HG02840 (cell line): Measurements from ENCODE around the gene CFDP1.

Experiments
- ATAC-seq: cut with Tn5 transposase; IDR thresholded peaks from one replicate; pipeline ENCODE4 v1.9.1; 2021; ENCODE audit warnings: mild to moderate bottlenecking, moderate library complexity, moderate number of reproducible peaks; ENCODE audit not compliant: unreplicated experiment, low FRiP score

The CFDP1 gene

DNA sequence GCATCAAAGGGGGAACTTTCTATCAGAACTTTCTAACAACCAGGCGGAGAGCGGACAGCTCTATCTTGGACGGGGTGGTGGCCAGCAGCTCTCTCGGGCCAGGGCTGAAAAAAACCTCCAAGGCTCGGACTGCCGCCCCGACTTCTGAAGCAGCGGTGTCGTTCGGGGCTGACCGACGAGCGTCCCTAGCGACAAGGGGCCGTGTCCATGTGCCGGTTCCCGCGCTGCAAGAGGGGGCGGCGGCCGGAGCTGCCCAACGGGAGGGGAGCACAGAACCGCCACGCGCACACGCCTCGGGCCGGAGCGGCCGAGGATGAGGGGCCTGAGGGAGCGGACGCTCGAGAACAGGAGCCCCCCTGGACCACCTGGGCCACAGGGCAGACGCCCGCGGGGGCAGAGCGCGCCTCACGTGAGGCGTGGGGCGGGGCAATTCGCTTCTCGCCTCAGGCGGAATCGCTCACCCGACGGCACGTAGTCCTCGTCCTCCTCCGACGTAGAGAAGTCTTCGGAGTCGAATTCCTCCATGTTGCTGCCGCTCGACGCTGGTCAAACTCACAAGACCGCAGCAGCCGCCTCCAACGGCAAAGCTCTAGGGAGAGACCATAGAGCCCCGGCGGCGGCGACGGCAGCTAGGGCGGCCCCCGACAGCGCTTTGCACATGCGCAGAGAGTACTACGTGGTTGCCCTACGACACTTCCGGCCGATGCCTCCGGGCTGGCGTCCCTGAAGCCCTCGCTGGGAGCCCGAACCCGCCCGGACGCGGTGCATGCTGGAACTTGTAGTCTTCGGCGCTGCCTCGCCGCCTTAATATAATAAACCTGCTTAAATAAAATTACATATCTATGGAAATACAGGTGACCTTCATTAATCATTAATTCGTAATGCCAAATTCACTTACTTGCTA, at the start of gene CFDP1:
CFDP1 (minus strand) TSS at position 676 of the 904 bp plus-strand sequence; CDS start at position 525, 151 bp downstream.
- peak; percentile 93 for ATAC-seq

DNA sequence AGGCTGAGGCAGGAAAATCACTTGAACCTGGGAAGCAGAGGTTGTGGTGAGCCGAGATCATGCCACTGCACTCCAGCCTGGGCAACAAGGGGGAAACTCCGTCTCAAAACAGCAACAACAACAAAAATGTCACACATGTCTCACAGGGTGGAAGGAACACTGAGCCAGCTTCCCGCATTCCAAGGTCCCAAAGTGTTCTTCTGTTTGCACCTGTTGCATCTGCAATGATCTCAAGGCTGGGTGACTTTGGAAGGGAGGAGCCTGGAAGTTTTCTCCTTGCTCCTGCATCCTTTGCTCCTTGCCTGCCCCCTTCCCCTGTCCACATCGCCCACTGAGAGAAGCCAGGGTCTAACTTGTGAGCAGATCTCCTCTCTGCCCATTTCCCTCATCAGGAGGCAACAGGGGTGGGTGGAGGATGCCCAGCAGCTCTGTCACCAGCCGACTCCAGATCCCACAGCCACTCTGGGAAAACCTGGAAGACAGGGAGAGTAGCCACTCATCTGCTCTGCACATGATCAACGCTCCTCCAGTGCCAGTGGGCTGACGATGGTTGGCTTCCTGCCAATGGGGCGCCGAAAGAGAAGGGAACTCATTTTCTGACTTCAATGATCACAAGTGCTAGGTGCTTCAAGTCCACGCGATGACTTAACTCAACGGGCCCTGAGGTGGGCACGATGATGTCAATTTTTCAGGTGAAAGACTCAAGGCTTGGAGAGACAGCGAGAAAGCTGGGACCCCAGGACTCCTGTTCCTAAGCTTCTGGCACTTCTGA, 49.3 kb upstream of the CFDP1 start:
- no peak for ATAC-seq

DNA sequence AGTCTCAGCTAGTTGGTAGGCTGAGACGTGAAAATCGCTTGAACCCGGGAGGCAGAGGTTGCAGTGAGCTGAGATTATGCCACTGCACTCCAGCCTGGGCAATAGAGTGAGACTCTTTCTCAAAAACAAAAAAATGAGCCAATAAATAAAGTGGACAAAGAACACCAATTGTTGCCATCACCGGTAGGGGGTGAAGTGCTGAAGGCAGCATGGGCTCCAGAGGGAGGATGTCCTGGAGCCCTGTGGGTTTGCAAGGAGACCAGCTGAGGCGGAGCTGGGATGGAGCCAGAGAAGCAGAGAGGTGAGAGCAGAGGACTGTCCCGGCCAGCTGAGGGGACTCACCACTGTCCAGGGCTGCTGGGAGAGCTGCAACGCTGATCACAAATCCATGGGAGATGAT, 48.2 kb upstream of the CFDP1 start:
- no peak for ATAC-seq

DNA sequence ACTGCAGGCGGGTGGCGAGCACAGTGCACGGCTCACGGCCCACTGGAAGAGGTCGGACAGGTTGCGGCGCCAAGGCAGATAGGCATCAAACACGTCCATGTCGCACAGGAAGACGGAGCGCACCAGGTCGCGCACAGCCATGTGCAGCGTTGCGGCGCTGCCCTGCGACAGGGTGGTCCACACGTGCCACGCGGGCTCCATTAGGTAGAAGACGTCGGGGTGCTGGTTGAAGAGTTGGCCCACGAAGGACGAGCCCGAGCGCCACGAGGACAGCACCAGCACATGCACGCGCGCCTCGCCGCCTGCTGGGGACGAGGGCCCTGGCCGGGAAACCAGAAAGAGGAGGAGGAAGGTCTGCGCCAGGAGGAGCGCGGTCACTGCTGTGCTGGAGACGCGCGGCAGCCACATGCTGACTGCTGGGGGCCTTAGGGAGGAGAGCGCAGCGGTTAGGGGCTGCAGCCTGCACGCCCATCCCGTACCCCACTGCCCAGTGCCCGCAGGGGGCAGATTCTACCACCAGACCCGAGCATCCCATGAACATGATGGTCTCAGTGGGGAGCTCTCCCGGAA, 46.2 kb upstream of the CFDP1 start:
- ATAC-seq: no peak

DNA sequence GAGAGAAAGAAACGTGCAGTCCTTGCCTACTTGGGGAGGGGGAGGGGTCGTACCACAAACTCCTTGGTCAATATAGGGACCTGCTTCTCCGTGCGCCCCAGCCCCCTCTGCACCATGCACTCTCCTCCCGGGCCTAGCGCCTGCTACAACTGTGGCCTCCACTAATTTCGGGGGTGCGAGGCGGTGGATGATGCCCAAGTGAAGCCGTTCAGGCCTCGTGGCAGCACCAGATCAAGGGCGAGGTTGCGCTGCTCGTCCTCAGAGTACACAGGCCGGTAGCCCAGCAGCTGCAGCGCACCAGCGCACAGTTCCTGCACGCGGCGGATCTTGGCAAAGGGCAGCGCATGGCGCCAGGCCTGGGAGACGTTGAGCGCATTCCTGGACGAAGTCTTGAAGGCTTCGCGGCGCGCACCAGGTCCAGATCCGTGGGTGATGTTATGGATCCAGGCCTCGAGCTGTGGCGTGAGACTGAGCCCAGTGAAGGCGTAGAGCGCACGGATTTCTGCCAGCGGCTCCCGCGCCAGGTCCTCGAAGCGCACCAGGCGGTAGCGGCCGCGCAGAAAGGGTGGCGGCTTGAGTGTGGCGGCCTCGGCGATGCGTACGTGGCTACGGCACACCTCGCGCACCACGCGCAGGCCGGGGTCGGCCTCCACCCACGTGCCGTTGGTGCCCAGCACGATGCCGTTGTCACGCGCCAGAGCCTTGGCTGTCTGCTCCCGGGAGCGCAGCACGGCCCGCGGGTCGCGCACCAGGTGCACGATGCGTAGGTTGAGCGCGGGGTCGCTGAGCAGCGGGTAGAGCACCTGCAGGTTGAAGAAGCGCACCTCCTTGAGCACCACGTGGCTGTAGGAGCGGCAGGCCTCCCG, 45.4 kb upstream of the CFDP1 start:
- no peak for ATAC-seq

DNA sequence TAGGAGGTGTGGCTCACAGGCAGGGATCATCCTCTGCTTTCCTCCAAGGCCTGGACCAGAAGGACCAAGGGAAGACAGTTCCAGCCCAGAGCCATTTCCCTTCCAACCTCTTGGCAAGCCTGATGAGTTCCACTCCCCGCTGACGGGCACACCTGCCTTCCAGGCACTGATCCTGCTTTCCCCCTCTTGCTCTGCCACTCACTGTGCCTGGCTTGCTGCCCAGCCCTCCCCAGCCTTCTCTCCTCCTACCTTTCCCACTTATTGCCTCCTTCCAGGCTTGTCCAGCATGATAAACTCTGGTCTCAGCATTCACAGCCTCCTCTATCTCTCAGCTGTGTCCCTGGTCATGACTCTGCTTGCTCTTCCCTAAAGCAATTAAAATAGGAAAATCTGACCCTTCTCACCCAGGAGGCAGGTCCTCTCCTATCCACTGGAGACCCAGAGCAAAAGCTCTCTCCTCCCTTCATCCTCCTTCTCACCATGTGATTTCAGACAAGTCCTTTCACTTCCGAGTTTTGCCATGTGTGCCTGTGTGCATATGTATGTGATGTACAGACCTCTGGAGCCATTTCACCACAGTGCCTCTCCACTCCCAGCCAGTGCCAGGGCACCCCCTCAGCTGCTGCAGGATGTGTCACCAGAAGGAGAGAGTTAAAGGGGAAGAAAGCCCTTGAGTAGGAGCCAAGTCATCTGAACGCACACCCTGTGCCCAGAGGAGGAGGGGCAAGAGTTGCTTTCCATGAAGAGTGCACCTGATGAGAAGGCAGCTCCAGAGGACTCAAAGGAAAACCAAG, 44.6 kb upstream of the CFDP1 start:
- no peak for ATAC-seq

DNA sequence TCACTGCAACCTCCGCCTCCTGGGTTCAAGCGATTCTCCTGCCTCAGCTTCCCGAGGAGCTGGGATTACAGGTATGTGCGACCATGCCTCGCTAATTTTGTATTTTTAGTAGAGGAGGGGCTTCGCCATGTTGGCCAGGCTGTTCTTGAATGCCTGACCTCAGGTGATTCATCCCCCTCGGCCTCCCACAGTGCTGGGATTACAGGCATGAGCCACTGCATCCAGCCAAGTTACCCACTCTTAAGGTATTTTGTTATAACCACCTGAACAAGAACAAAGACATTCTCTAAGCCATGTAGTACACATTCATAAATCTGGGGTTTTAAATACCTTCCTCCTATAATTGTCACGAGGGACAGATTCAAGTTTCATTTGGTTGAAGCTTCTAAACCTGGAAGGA, 43.5 kb upstream of the CFDP1 start:
- no peak for ATAC-seq

DNA sequence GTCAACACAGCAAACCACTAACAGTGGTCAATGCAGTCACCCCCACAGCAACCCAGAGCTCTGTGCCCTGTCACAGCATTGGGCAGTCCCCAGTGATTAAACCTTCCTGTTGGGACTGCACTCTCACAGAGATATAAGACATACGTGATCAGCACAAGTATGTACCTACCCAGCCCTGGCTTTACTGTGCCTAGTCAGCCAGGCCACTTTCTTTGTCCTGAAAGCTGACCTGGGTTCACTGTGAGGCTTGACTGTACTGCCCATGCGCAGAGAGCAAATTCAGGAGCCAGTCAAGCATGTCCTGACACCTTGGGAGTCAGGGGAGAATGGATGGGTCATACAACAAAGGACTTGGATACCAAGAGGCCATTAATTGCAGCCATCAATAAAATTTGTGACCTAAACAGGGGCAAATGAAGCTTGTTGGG, 42.1 kb upstream of the CFDP1 start:
- no peak for ATAC-seq

DNA sequence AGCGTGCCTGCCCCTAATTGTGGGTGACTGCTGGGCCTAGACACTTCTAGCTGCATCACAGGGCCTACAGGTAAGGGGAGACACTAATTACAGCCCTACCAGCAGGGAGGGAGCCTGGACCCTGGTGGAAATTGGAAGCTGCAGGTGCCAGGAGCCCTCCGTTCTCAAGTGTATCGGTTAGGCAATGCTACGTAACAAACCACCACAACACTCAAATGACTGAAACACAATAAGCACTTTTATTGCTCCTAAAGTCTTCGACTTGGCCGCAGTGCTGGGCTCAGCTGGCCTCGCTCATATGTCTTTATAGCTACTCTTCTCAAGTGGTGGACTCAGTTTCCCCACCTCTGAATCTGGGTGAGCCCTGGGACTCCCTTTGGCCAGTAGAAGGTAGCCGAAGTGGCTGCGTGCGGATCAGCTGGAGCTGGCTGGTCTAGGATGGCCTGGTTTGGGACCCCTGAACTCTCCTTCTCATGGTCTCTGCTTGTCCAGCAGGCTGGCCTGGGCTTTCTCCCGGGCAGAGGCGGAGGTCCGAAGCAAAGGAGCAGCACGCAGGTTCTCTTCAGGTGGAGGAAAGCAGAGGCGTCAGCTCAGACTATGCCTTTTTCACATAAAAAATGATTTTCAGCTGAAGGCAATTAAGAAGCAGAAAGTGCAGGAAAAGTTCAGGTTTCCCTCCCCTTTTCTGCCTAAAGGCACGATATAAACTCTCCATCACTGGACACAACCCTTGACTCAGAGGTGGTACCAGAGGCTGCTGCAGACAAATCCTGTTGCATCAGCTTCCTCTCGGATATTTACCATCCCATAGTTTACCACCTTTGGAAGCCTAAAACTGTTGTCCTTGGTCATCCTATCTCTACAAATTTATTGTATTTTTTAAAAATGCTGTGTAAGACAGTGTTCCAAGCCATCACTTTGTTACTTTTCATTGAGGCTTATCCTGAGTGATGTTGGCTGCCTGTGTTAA, 39.9 kb upstream of the CFDP1 start:
- no peak for ATAC-seq

DNA sequence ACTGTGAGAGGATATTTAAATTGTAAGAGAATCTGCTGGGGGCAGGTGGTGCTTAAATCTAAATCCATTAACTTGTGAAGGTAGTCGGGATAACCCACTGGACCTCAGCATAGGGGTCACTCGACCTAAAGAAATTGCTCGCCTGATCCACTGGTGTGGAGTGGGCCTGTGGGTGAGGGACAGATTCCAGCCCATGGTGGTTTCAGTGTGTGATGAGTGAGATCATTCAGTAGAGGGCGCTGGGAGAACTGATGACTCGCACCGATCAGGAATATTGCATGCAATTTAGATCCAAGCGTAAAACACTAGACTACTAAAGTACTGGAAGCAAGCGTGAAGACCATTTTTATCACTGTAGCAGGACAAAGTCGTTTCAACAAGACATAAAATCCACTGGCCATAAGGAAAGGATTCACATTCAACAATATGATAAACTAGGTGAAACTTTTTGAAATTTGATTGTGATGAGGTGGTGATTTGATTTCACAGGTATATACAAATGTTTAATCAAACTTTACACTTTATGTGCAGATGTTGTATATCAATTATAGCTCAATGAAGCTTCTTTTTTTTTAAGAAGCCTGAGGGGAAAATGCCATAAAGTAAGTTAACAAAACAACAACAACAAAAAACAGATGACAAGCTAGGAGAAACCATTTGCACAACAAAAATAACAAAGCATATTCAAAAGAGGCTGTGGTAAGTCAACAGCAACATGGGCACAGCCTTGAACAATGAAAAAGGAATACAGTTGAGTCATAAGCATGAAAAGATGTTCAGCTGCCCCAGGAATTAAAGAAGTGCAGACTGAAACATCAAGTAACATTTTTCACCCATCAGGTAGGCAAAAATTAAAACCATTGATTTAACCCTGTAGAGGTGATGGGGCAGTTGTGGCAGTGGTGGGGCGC, 38.7 kb upstream of the CFDP1 start:
- no peak for ATAC-seq

DNA sequence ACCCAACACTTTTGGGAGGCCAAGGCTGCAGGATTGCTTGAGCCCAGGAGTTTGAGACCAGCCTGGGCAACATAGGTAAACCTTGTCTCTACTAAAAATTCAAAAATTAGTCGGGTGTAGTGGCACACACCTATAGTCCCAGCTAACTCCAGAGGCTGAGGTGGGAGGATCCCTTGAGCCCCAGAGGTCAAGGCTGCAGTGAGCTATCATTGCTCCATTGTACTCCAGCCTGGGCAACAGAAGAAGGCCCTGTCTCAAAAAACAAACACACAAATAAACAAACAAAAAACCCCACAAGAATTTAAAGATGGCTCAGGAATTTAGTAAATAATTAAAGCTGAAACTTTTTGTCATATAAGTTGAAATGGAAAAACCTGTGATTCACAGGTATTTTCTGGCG, 33.5 kb upstream of the CFDP1 start:
- ATAC-seq: no peak

DNA sequence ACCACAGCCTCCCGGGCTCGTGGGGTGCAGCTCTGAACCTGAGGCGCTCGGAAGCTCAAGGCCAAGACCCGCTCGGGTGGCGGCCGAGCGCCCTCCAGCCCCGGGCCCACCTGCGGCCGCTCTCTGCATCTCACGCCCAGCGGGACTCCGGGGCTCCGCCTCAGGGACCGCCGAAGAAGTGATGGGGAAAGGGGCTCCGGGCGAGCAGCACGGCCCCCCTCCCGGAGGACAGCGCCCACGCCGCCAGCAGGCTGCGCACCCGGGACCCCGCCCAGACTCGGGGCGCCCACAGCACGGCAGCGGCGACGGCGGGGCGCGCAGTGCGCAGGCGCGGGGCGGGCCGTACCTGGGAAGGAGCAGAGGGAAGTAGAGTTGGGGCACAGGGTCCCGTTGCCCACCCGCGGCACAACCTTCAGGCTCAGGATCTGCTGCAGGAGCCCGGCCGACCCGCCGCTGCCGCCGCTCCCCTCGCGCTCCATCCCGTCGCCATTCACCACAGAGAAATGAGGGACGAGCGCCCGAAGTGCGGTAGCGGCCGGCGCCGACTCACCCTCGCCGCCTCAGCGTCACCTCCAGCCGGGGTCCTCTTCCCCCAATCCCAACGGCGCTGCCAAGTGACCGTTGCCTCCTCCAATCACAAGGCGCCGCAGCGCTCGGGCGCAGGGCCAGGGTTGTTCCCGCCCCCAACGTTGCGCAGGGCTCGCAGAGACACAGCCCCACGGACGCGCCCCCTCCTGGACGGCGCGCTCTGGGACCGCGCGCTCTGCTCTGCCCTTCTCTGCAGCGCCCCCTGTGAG, 31.0 kb upstream of the CFDP1 start, which contains the start of gene TMEM170A:
TMEM170A (minus strand) TSS at position 568 of the 797 bp plus-strand sequence; CDS start at position 479, 89 bp downstream.
- peak; percentile 95 for ATAC-seq

DNA sequence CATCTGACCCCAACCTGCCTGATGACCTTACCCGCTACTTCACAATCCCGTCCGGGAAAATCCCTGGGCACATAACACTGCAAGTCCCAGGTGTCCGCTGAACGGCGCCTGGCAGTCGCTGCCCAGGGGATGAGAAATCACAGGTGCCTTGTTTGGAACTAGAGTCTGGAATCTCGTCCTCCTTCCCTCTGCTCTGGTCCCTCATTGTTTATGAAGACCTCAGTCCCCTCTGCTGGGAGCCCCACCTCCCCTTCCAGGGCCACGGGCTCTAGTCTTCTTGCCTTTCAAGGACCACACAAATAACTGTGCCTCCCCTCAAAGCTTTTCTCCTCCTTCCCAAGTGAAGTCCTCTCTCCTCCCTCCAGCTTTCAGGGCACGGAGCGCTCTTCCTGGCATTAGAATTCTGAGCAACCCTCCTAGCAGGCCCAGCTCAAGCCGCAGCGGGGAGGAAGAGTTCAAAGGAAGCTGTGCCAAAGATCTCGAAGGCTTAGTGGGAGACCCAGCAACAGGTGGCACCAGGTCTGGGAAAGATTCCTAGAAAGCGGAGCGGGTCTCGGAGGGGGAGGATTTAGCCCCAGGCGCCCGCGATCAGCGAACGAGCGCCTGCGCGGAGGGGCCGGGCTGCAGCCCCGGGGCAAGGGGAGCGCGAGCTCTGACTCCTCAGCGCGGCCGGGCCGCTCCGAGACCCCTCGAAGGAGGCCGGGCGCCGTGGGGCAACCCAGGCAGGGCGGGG, 30.3 kb upstream of the CFDP1 start:
- peak; percentile 21 for ATAC-seq

DNA sequence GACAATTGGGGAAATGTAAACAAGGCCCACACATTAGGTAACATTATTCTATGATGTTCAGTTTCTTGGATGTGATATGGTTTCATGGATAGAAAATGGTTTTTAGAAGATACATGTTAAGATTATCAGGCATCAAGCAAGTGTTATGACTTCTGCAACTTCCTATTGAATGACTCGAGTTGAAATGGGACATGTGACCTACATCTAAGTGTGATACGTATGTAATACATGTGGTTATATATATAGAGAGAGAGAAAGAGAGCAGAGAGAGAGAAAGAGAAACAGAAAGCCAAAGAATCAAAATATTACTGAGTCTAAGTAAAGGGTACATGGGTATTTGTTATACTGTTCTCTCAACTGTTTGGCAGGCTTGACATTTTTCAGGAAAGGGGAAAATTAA, 29.5 kb upstream of the CFDP1 start:
- no peak for ATAC-seq

DNA sequence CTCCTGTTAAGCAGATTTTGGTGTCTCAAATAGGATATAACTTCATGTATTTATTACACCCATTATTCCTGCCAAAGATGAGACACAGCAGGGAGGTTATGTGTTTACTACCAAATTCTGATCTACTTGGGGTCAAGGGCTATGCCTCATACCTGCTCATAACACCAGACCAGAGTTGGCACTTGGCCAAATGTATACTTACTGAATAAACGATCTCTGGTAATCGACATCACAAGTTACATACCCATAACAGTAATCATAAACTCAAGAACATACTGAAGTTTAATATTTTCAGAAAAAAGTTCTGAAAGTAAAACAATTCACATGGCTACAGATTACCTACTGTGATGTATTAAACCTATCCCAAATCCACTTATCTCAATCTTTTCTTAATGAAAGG, 28.3 kb upstream of the CFDP1 start:
- ATAC-seq: no peak

DNA sequence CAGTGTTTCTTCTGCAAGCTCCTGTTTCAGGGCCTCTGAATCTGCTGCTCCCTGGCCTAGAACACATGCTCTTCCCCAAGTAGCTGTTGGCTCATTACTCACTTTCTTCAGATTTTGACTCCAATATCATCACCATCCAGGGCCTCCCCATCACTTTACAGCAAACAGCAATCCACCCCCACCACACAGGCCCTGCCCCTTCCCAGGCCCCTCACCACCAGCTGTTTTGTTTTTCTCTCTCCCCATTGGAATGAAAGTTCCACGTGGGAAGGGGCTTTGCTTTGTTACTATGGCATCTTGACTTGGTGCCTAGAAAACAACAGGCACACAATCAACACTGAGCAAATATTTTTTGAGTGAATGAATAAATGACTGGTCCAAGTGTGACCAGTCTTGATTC, 27.1 kb upstream of the CFDP1 start:
- ATAC-seq: no peak
